GM06990 (cell line): ENCODE data around the gene WDR46.

Experiments
- DNase-seq: peaks from one replicate; pipeline ENCODE4 v3.0.0-alpha.2; 2011; ENCODE audit not compliant: insufficient read length; ENCODE audit errors: extremely low read depth
- H3K27me3 ChIP-seq: replicated peaks from 2 replicates; pipeline ENCODE4 v1.6.0; 2011; ENCODE audit warnings: low read length; ENCODE audit not compliant: control insufficient read depth, insufficient read depth
- H3K36me3 ChIP-seq: 2 replicates; pipeline ENCODE4 v1.5.1; 2011; ENCODE audit warnings: low read length; ENCODE audit not compliant: control insufficient read depth, insufficient read depth
- H3K4me3 ChIP-seq: replicated peaks from 2 replicates; pipeline ENCODE4 v1.5.1; 2011; ENCODE audit warnings: low read depth, mild to moderate bottlenecking, control low read depth, low read length
- CTCF ChIP-seq: IDR thresholded peaks from 2 replicates; pipeline ENCODE4 v1.5.1; 2011; ENCODE audit warnings: low read length, control low read depth, mild to moderate bottlenecking, inconsistent platforms; ENCODE audit not compliant: insufficient read depth, poor library complexity, severe bottlenecking

WDR46 gene

DNA sequence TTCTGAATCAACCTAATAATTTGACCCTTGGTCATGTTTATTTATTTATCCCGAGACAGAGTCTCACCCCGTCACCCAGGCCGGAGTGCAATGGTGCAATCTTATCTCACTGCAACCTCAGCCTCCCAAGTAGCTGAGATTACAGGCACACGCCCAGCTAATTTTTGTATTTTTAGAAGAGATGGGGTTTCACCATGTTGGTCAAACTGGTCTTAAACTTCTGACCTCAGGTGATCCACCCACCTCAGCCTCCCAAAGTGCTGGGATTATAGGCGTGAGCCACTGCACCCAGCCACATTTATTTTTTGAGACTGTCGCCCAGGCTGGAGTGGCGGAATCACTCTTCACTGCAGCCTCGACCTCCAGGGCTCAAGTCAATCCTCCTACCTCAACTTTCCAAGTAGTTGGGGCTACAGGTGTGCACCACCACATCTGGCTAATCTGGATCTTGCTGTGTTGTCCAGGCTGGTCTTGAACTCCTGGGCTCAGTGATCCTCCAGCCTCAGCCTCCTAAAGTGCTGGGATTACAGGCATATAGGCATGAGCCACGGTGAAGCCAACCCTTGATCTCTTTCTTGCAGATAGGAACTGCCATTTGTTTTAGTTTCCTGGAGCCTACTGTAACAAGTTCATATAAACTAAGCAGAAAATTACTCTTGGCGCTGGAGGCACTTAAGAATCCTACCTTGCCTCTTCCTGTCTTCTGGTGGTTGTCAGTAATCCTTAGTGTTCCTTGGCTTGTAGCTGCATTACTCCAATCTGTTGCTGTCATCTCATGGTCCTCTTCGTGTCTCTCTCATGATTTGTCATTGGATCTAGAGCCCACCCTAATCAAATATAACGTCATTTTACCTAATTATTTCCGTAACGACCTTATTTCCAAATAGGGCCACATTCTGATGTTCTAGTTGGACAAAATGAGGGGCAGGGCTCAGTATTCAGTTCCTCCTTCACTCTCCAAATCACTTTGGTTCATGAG is 14.8 kb downstream of the WDR46 start:
- H3K4me3 ChIP-seq: peak overlapping the region; percentile 66
- H3K36me3 ChIP-seq: peaks cover 17% of the 10 kb centered on the region
- no peaks in the 10 kb centered on the region for H3K27me3 ChIP-seq
- DNase-seq: no peak
- no peak for TF ChIP-seq CTCF

DNA sequence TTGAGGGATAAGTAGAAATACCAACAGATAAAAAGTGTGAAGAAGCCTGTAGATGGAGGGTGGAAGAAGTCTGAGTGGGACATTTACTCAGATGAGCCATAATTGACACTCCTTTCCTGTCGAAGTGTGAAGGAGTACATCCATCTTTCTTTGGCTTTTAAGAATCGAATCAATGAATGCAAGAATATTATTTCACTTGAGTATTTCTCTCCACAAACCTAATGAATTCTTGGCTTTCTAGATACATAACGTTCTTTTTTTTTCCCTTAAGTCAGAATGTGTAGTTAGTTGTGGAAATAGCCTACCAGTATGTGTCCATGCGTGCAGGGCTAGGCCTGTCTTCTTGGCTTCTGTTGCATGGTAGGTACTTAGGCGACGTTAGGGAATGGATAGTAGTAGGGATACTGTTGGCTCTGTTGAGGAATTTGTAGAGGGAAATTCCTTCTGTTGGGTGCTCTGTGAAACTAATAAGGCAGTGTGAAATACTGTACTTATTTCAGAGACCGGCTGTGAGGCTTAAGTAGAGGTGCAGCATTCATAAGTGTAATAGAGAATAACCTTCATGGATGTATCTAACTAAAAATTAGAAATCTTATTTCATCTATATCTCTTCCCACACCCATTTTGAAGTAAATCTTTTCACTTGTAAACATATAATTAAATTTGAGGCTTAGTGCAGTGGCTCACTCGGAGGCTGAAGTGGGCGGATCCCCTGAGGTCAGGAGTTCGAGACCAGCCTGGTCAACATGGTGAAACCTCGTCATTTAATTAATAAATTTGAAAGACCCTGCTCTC is 15.7 kb downstream of the WDR46 start:
- peaks cover 19% of the 10 kb centered on the region for H3K36me3 ChIP-seq

GRCh38 chr6:33272275-33273128 is 16.5 kb downstream of the WDR46 start:
- DNase-seq: no peak
- Histone ChIP-seq H3K36me3 (peaks cover 21% of the 10 kb centered on the region), H3K4me3 (peak overlapping the region; percentile 66), H3K27me3 (no peaks in the 10 kb centered on the region)
- no peak for TF ChIP-seq CTCF

More for the DNA sequence above, 15.7 kb downstream of the WDR46 start:
- no peak for TF ChIP-seq CTCF
- no peak for DNase-seq
- peak overlapping the region; percentile 66 for H3K4me3 ChIP-seq
- H3K27me3 ChIP-seq: no peaks in the 10 kb centered on the region

DNA sequence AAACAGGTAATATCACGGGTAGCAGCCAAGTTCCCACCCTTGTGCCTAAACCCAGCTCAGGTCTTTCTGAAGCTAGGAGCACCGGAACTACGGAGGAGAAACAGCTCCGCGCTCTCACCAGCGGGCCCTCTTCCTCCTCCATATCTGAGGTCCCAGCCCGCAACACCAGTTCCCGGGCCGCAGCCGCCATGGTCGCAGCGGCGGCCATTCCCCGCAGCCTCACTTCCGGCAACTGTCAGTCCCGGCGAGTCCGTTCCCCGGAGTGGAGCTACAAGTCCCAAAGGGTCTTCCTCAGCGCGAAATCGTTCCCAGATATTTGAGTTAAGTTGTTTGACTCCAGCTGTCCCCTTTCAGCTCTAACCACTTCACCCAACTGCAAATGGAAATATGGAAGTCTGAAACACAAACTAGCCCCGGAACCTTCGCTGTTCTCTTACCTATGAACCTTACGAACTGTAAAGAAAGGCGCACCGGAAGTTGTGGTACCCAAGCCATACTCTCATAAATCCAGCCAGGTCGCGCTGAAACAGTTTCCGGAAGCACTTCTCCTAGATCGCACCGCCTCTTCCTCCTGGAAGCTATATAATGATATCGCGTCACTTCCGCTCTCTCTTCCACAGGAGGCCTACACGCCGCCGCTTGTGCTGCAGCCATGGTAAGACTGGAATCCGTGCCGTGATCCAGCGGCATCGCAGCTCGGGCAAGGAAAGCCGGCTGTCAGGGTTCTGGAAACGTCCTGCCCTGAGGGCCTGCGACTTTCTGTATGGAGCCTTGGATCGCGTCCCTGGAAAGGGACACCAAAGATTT is 17.4 kb downstream of the WDR46 start, which contains the start of the genes RPS18 and VPS52:
Gene RPS18 (plus strand): TSS at position 608 of the 807 bp plus-strand sequence. CDS start 45 bp downstream, at position 653.
Gene VPS52 (minus strand): TSS at position 409 of the 807 bp plus-strand sequence. CDS start 201 bp downstream, at position 208.
- Histone ChIP-seq H3K36me3 (peaks cover 29% of the 10 kb centered on the region), H3K27me3 (no peaks in the 10 kb centered on the region), H3K4me3 (peak within 1 kb of the TSS; percentile 67)
- DNase-seq: peak; percentile 91
- TF ChIP-seq CTCF: no peak
